Activated CD8-positive, alpha-beta memory T cell treated with anti-CD3 and anti-CD28 coated beads, Interleukin-2, amount 50 U/mL, for 4 hours (primary cell): Measurements from ENCODE around the gene KNTC1.

Source experiments
- DNase-seq: peaks from one replicate; pipeline ENCODE4 v3.0.0-alpha.2; 2020

The KNTC1 gene

DNA sequence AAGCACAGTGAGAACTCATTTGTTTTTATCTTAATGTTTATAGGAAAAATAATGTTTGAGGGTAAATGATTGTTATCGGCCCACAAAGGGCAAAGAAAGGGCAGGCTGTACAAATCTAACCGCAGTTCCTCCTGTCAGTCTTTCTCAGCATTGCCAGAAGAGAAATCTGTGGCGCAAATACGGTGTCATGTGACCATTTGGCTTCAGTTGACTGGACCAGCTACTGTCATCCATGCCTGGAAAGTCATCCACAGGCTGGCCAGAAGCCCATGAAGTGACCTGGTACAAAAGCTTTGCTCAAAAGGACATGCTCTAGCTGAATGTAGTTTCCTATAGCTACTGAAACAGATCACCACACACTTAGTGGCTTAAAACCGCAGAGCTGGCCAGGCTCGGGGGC is 132.5 kb downstream of the KNTC1 start:
- no peak for DNase-seq

DNA sequence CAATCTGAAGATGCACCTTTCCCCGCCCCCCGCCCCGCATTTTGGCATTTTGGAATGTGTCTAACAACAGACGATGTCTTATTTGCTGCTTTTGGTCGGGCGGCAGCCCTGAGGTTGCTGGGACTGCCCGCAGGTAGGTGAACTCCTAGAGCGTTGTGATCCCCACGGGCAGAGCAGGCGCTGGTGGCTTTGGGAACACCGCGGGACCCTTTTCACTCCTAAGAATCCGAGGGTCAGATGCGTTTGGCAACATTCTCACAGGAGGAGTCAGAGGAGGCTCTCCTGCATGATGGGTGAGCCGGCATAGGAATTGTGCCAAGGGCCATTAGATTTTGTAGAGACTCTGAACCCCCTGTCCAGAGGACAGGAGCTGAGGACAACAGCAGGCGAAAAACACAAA is 134.2 kb downstream of the KNTC1 start:
- DNase-seq = no peak

DNA sequence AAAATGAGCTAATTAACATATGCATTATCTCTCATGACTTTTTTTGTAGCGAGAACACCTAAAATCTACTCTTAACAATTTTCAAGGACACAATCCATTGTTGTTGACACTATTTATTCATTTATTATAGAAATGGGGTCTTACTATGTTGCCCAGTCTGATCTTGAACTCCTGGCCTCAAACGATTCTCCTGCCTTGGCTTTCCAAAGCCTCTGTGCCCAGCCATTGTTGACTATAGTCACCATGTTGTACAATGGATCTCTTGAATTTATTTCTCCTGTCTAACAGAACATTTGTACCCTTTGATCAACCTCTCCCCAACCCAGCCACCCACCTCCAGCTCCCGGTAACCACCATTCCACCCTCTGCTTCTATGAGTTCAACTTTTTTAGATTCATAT is 134.9 kb downstream of the KNTC1 start:
- no peak for DNase-seq

DNA sequence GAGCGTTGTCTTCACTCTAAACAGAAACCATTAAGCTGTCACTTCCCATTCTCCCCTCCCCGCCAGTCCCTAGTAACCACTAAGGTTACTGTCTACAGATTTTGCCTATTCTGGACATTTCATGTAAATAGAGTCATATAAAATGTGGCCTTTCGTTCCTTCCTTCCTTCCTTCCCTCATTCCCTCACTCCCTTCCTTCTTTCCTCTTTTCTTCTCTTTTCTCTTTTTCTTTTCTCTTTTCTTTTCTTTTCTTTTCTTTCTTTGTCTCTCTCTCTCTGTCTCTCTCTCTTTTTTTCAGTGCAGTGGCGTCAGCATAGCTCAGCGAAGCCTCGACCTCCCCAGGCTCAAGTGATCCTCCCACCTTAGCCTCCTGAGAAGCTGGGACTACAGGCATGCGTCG is 138.3 kb downstream of the KNTC1 start:
- no peak for DNase-seq

DNA sequence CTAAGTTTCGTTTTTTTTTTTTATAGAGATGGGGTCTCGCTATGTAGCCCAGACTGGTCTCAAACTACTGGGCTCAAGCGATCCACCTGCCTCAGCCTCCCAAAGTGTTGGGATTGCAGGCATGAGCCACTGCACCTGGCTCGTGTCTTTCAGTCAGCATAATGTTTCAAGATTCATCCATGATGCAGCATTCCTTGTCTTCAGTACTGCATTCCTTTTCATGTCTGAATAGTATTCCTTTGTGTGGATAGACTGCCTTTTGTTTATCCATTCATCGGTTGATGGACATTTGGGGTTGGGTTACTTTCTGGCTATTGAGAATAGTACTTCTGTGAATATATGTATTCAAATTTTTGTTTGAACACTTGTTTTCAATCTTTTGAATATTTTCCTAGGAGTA is 138.7 kb downstream of the KNTC1 start:
- DNase-seq = no peak

DNA sequence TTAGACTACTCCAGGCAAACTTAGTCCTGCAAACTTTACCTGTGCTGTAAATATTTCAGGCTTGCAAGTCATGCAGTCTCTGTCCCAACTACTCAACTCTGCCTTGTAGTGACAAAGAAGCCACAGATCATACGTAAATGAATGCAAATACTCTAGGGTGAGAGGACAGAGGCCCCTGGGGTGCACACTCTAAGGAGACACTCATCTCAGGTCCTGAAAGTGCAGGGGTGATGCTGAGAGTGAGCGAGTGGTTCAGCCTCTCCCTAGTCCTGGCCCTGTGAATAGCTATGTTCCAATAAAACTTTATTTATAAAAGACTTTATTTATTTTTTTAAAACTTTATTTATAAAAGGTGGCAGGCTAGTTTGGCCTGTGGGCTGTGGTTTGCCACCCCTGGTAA is 141.2 kb downstream of the KNTC1 start:
- DNase-seq = no peak

DNA sequence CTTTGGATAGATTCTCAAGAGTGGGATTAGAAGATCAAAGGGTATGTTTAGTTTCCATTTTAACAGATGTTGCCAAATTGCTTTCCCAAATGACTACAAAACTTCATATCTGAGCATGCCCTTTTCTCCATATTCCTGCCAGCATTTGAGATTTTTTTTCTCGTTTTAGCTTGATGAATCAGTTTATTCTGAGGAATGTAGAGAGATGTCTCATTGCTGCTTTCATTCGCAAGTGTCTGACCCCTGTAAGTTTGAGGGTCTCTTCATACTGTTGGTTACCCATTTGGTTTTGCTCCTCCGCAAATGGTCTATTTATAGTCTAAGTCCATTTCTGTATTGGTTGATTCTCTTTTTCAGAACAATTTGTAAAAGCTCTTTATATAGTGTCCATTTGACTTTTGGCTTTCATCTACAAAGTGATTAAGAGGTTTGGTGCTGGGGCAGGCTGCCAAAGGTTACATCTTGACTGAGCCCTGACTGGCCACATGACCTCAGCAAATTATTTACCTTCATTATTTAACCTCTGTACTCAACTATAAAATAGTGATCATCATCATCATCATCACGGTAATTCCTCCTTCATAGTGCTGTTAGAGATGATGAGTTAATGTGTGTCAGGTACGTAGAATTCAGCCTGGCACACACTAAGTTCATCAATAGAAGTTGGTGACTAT is 142.5 kb downstream of the KNTC1 start:
- DNase-seq = no peak

DNA sequence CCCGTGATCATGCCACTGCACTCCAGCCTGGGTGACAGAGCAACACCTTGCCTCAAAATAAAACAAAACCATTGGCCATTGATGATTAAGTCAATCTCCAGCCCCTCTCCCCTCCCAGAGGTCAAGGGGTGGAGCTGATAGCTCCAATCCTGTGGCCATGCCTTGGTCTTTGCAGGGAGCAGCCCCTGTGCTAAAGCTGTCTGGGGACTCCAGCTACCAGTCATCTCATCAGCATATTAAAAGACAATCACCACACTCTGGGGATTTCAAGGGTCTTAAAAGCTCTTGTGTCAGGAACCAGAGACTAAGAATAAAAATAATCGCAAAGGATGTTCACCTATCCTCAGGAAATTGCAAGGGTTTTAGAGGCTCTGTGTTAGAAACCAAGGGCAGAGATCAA is 145.5 kb downstream of the KNTC1 start:
- no peak for DNase-seq
